ENCODE measurements around the gene COL5A1.

The COL5A1 gene

GRCh38 chr9:134818000-134818568, 176.5 kb downstream of the COL5A1 start:
- Histone ChIP-seq H3K27me3 (ENCODE audit: low read depth, low read length) (no peaks in the 10 kb centered on the region), H3K79me2 (ENCODE audit: low read length) (no peaks in the 10 kb centered on the region), H4K20me1 (ENCODE audit: insufficient read depth, low read length) (no peaks in the 10 kb centered on the region), H3K9me3 (ENCODE audit: insufficient read depth, low read length) (no peaks in the 10 kb centered on the region), H3K4me1 (ENCODE audit: low read length) (no peaks in the 10 kb centered on the region), H3K9ac (ENCODE audit: low read length) (no peak overlapping the region), H2AFZ (ENCODE audit: low read depth, low read length) (no peak overlapping the region), H3K36me3 (replicated peaks; ENCODE audit: low read depth, low read length) (no peaks in the 10 kb centered on the region), H3K27ac (ENCODE audit: low read length) (no peak overlapping the region), H3K4me3 (ENCODE audit: low read length) (no peak overlapping the region), H3K4me2 (ENCODE audit: low read length) (no peak overlapping the region)
- no peak for TF ChIP-seq EZH2phosphoT487 (IDR thresholded peaks at IDR 0.05; ENCODE audit: low read depth)
- TF ChIP-seq CTCF (IDR thresholded peaks at IDR 0.05; ENCODE audit: low read depth, low read length) = no peak

- Histone ChIP-seq H3K4me3 (ENCODE audit: low read length) (no peak overlapping the region), H3K4me1 (ENCODE audit: low read length) (no peaks in the 10 kb centered on the region), H3K27me3 (ENCODE audit: low read depth, low read length) (no peaks in the 10 kb centered on the region), H3K4me2 (ENCODE audit: low read length) (no peak overlapping the region), H2AFZ (ENCODE audit: low read depth, low read length) (no peak overlapping the region), H3K36me3 (replicated peaks; ENCODE audit: low read depth, low read length) (no peaks in the 10 kb centered on the region), H3K79me2 (ENCODE audit: low read length) (no peaks in the 10 kb centered on the region), H3K9ac (ENCODE audit: low read length) (no peak overlapping the region), H3K27ac (ENCODE audit: low read length) (no peak overlapping the region), H4K20me1 (ENCODE audit: insufficient read depth, low read length) (no peaks in the 10 kb centered on the region), H3K9me3 (ENCODE audit: insufficient read depth, low read length) (no peaks in the 10 kb centered on the region)
- no peak for TF ChIP-seq CTCF (IDR thresholded peaks at IDR 0.05; ENCODE audit: low read depth, low read length)
- no peak for TF ChIP-seq EZH2phosphoT487 (IDR thresholded peaks at IDR 0.05; ENCODE audit: low read depth)
Measured at GRCh38 chr9:134818591-134818990, 177.0 kb downstream of the COL5A1 start.

DNA sequence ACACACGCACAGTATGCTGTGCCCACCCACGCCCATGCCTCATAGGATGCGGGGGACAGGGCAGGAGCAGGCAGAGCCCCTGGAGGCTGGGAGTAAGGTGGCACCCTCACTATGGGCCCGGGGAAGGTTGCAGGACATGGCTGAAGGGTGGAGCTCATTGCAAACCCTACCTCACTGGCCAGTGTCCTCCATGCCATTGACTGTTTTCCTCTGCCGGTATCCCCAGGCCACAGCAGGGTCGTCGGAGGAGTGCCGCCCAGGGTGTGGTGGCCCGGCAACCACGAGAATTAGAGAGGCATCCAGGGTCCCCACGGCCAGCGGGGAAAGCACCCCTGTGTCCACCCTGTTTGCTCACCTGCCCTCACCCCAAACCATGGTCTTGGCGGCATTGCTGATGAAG, 179.3 kb downstream of the COL5A1 start:
- Histone ChIP-seq H4K20me1 (ENCODE audit: insufficient read depth, low read length) (no peaks in the 10 kb centered on the region), H3K36me3 (replicated peaks; ENCODE audit: low read depth, low read length) (no peaks in the 10 kb centered on the region), H3K27me3 (ENCODE audit: low read depth, low read length) (no peaks in the 10 kb centered on the region), H3K79me2 (ENCODE audit: low read length) (no peaks in the 10 kb centered on the region), H3K9ac (ENCODE audit: low read length) (no peak overlapping the region), H3K4me1 (ENCODE audit: low read length) (no peaks in the 10 kb centered on the region), H3K4me3 (ENCODE audit: low read length) (no peak overlapping the region), H3K9me3 (ENCODE audit: insufficient read depth, low read length) (no peaks in the 10 kb centered on the region), H3K27ac (ENCODE audit: low read length) (no peak overlapping the region), H3K4me2 (ENCODE audit: low read length) (no peak overlapping the region), H2AFZ (ENCODE audit: low read depth, low read length) (no peak overlapping the region)
- TF ChIP-seq CTCF (IDR thresholded peaks at IDR 0.05; ENCODE audit: low read depth, low read length) (no peak), EZH2phosphoT487 (IDR thresholded peaks at IDR 0.05; ENCODE audit: low read depth) (no peak)

DNA sequence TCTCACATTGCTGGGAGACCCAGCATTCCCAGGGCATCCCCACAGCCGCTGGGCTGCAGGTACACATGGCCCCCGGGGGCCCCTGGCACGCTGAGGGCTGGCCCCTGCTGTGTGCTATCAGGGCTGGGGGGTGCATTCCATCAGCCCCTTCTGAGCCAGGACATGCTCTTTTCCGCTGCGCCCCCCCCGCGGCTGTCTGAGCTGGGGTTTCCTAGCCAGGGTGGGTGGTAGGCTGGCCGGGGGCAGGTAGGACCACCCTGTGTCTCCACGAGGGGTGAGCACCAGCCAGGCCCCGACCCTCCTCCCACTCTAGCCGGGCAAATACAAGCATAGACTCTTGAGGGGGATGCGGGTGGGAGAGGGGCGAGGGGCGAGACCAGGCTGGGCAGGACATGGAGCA, 180.9 kb downstream of the COL5A1 start:
- Histone ChIP-seq H3K9ac (ENCODE audit: low read length) (no peak overlapping the region), H3K4me3 (ENCODE audit: low read length) (no peak overlapping the region), H3K27ac (ENCODE audit: low read length) (no peak overlapping the region), H2AFZ (ENCODE audit: low read depth, low read length) (no peak overlapping the region), H3K4me2 (ENCODE audit: low read length) (no peak overlapping the region), H4K20me1 (ENCODE audit: insufficient read depth, low read length) (no peaks in the 10 kb centered on the region), H3K36me3 (replicated peaks; ENCODE audit: low read depth, low read length) (no peaks in the 10 kb centered on the region), H3K4me1 (ENCODE audit: low read length) (no peaks in the 10 kb centered on the region), H3K79me2 (ENCODE audit: low read length) (no peaks in the 10 kb centered on the region), H3K27me3 (ENCODE audit: low read depth, low read length) (no peaks in the 10 kb centered on the region), H3K9me3 (ENCODE audit: insufficient read depth, low read length) (no peaks in the 10 kb centered on the region)
- TF ChIP-seq CTCF (IDR thresholded peaks at IDR 0.05; ENCODE audit: low read depth, low read length) (no peak), EZH2phosphoT487 (IDR thresholded peaks at IDR 0.05; ENCODE audit: low read depth) (no peak)
